GM23338 (cell line): ENCODE results near the gene C16orf78. TPM values are rescaled to one million over a fixed set of nuclear protein-coding genes. Genes with fewer than 3 reads are reported as not detected.

Experiments used
- ATAC-seq: fragments of 200-7000 bp; cut with Tn5 transposase; 3 replicates; pipeline ENCODE4 v1.9.1; 2020
- DNase-seq: peaks from one replicate; pipeline ENCODE4 v3.0.0-alpha.2; 2015; ENCODE audit warnings: low spot score
- H2AFZ ChIP-seq: fragments of 200-600 bp; sonication (generic); 2 replicates; pipeline ENCODE4 v1.8.0; 2016; ENCODE audit warnings: antibody characterized with exemption, mild to moderate bottlenecking, moderate library complexity
- H3F3A ChIP-seq: fragments of 200-600 bp; sonication (generic); replicated peaks from 2 replicates; pipeline ENCODE4 v1.8.0; 2017; ENCODE audit warnings: antibody characterized with exemption, mixed run types, low read depth
- H3K27ac ChIP-seq: fragments of 200-600 bp; sonication (generic); 2 replicates; pipeline ENCODE4 v1.6.1; 2016; ENCODE audit warnings: low read depth
- H3K27me3 ChIP-seq: fragments of 200-600 bp; sonication (generic); 2 replicates; pipeline ENCODE4 v1.8.0; 2016; ENCODE audit warnings: mild to moderate bottlenecking, mixed run types, moderate library complexity; ENCODE audit not compliant: insufficient read depth
- H3K36me3 ChIP-seq: fragments of 200-600 bp; sonication (generic); 2 replicates; pipeline ENCODE4 v1.8.0; 2016; ENCODE audit warnings: mild to moderate bottlenecking; ENCODE audit not compliant: insufficient read depth
- H3K4me1 ChIP-seq: fragments of 200-600 bp; sonication (generic); 2 replicates; pipeline ENCODE4 v1.8.0; 2016; ENCODE audit warnings: mild to moderate bottlenecking, moderate library complexity; ENCODE audit not compliant: insufficient read depth
- H3K4me2 ChIP-seq: fragments of 200-600 bp; sonication (generic); 2 replicates; pipeline ENCODE4 v1.7.1; 2017; ENCODE audit warnings: mixed run types
- H3K4me3 ChIP-seq: fragments of 200-600 bp; sonication (generic); 2 replicates; pipeline ENCODE4 v1.6.1; 2016; ENCODE audit warnings: mixed run types
- H3K79me2 ChIP-seq: fragments of 200-600 bp; sonication (generic); replicated peaks from 2 replicates; pipeline ENCODE4 v1.8.0; 2017; ENCODE audit warnings: mild to moderate bottlenecking; ENCODE audit not compliant: insufficient read depth
- H3K9me2 ChIP-seq: fragments of 200-600 bp; sonication (generic); 2 replicates; pipeline ENCODE4 v1.8.0; 2017; ENCODE audit not compliant: insufficient read depth
- H4K20me1 ChIP-seq: fragments of 200-600 bp; sonication (generic); replicated peaks from 2 replicates; pipeline ENCODE4 v1.8.0; 2017; ENCODE audit warnings: mild to moderate bottlenecking; ENCODE audit not compliant: insufficient read depth
- H3K27ac Mint-ChIP-seq: 2 replicates; pipeline ENCODE4 v1.8.0; 2020; ENCODE audit warnings: inconsistent platforms, mild to moderate bottlenecking, moderate library complexity, mixed read lengths
- H3K27me3 Mint-ChIP-seq: 3 replicates; pipeline ENCODE4 v1.8.0; 2022; ENCODE audit warnings: low read depth, mild to moderate bottlenecking, moderate library complexity, mixed read lengths, inconsistent platforms; ENCODE audit not compliant: insufficient read depth, poor library complexity
- H3K36me3 Mint-ChIP-seq: 3 replicates; pipeline ENCODE4 v1.8.0; 2021; ENCODE audit warnings: low read depth, mild to moderate bottlenecking, inconsistent platforms, moderate library complexity, mixed read lengths
- H3K4me1 Mint-ChIP-seq: 3 replicates; pipeline ENCODE4 v1.8.0; 2020; ENCODE audit warnings: mild to moderate bottlenecking, inconsistent platforms, mixed read lengths
- H3K4me3 Mint-ChIP-seq: 3 replicates; pipeline ENCODE4 v1.8.0; 2021; ENCODE audit warnings: moderate library complexity, mild to moderate bottlenecking, inconsistent platforms, mixed read lengths
- H3K9me3 Mint-ChIP-seq: 3 replicates; pipeline ENCODE4 v1.8.0; 2020; ENCODE audit warnings: moderate library complexity, mild to moderate bottlenecking, inconsistent platforms, mixed read lengths
- CREB1 ChIP-seq: fragments of 250-450 bp; sonication (Bioruptor Pico); IDR thresholded peaks from 2 replicates; pipeline ENCODE4 v1.5.0; 2020; ENCODE audit warnings: low read depth, mild to moderate bottlenecking, moderate library complexity
- JUNB ChIP-seq: IDR thresholded peaks from one replicate; pipeline ENCODE4 v1.6.1; 2016; ENCODE audit warnings: antibody characterized with exemption; ENCODE audit not compliant: unreplicated experiment
- POLR2AphosphoS5 ChIP-seq: IDR thresholded peaks from 2 replicates; pipeline ENCODE4 v1.6.1; 2016; ENCODE audit warnings: antibody characterized with exemption, low read depth
- STAT1 ChIP-seq: IDR thresholded peaks from one replicate; pipeline ENCODE4 v1.6.1; 2016; ENCODE audit warnings: antibody characterized with exemption; ENCODE audit not compliant: unreplicated experiment
- ZNF331 ChIP-seq: fragments of 250-450 bp; sonication (Bioruptor Pico); IDR thresholded peaks from 2 replicates; pipeline ENCODE4 v1.5.0; 2020; ENCODE audit warnings: low read depth, mild to moderate bottlenecking, moderate library complexity
- ZNF462 ChIP-seq: fragments of 250-450 bp; sonication (Bioruptor Pico); IDR thresholded peaks from 2 replicates; pipeline ENCODE4 v1.5.0; 2020; ENCODE audit warnings: mild to moderate bottlenecking, moderate library complexity
- polyA plus RNA-seq: library from polyadenylated mRNA; unstranded; fragments of >200 nt; fragmentation: Nextera tagmentation; extraction: Ambion mirVana; gene quantifications from 2 replicates; pipeline ENCODE4 v1.2.1, GENCODE V29; 2016
- total RNA-seq: library from RNA; depleted of rRNA; stranded (reverse); fragments of >200 nt; shearing (Covaris generic); gene quantifications from 2 replicates; pipeline ENCODE4 v1.2.3, GENCODE V29; 2014
- TF ChIP-seq, protein P1 (sequence below): IDR thresholded peaks from one replicate; pipeline ENCODE4 v1.6.1; 2018; ENCODE audit warnings: antibody characterized with exemption; ENCODE audit not compliant: unreplicated experiment

The C16orf78 gene
- total and polyA plus RNA-seq, 2 experiments from 2014 or later: not detected

GRCh38 chr16:49332589-49333258, 40.9 kb upstream of the C16orf78 start:
- no peaks in the 10 kb centered on the region for H3F3A ChIP-seq
- Mint-ChIP-seq H3K27me3 (no peaks in the 10 kb centered on the region), H3K27ac (0 out of 2 replicates have a peak overlapping the region, but pooled peaks have one; percentile 40), H3K4me3 (no peak overlapping the region), H3K36me3 (no peaks in the 10 kb centered on the region), H3K9me3 (no peaks in the 10 kb centered on the region; the same call in 1 of the 3 replicates), H3K4me1 (peaks cover 7% of the 10 kb centered on the region)
- no peak for DNase-seq
- H4K20me1 ChIP-seq: no peaks in the 10 kb centered on the region; the same call in 1 of the 2 replicates
- H3K4me3 ChIP-seq: no peak overlapping the region
- peak overlapping the region; percentile 84 for H2AFZ ChIP-seq
- H3K36me3 ChIP-seq: no peaks in the 10 kb centered on the region
- H3K4me1 ChIP-seq: no peaks in the 10 kb centered on the region
- ATAC-seq: peak; percentile 84
- H3K4me2 ChIP-seq: no peak overlapping the region
- H3K27me3 ChIP-seq: no peaks in the 10 kb centered on the region
- H3K27ac ChIP-seq: no peak overlapping the region
- no peaks in the 10 kb centered on the region for H3K79me2 ChIP-seq
- no peaks in the 10 kb centered on the region for H3K9me2 ChIP-seq
- TF ChIP-seq ZNF331 (CRISPR knock-in tag) (no peak), CREB1 (no peak), STAT1 (no peak), JUNB (no peak), ZNF462 (CRISPR knock-in tag) (no peak)

GRCh38 chr16:49333259-49333597, 40.4 kb upstream of the C16orf78 start:
- DNase-seq (no peak), ATAC-seq (peak; percentile 21; the same call in 2 of the 3 replicates)
- Histone ChIP-seq H3K79me2 (no peaks in the 10 kb centered on the region), H3K27me3 (no peaks in the 10 kb centered on the region), H3K4me2 (no peak overlapping the region), H3K27ac (no peak overlapping the region), H3F3A (no peaks in the 10 kb centered on the region), H3K36me3 (no peaks in the 10 kb centered on the region), H2AFZ (peak overlapping the region; percentile 84), H3K4me3 (no peak overlapping the region), H3K4me1 (no peaks in the 10 kb centered on the region), H3K9me2 (no peaks in the 10 kb centered on the region), H4K20me1 (no peaks in the 10 kb centered on the region)
- Mint-ChIP-seq H3K9me3 (no peaks in the 10 kb centered on the region; the same call in 1 of the 3 replicates), H3K27ac (no peak overlapping the region), H3K4me1 (peaks cover 7% of the 10 kb centered on the region), H3K36me3 (no peaks in the 10 kb centered on the region), H3K4me3 (no peak overlapping the region), H3K27me3 (peaks cover under 1% of the 10 kb centered on the region)
- TF ChIP-seq, protein P1, sequence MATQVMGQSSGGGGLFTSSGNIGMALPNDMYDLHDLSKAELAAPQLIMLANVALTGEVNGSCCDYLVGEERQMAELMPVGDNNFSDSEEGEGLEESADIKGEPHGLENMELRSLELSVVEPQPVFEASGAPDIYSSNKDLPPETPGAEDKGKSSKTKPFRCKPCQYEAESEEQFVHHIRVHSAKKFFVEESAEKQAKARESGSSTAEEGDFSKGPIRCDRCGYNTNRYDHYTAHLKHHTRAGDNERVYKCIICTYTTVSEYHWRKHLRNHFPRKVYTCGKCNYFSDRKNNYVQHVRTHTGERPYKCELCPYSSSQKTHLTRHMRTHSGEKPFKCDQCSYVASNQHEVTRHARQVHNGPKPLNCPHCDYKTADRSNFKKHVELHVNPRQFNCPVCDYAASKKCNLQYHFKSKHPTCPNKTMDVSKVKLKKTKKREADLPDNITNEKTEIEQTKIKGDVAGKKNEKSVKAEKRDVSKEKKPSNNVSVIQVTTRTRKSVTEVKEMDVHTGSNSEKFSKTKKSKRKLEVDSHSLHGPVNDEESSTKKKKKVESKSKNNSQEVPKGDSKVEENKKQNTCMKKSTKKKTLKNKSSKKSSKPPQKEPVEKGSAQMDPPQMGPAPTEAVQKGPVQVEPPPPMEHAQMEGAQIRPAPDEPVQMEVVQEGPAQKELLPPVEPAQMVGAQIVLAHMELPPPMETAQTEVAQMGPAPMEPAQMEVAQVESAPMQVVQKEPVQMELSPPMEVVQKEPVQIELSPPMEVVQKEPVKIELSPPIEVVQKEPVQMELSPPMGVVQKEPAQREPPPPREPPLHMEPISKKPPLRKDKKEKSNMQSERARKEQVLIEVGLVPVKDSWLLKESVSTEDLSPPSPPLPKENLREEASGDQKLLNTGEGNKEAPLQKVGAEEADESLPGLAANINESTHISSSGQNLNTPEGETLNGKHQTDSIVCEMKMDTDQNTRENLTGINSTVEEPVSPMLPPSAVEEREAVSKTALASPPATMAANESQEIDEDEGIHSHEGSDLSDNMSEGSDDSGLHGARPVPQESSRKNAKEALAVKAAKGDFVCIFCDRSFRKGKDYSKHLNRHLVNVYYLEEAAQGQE: no peak
- TF ChIP-seq POLR2AphosphoS5 (no peak), JUNB (no peak), CREB1 (no peak), STAT1 (no peak)
